H7 (cell line): ENCODE measurements around the gene HAPSTR1. TPM values are rescaled to one million over a fixed set of nuclear protein-coding genes. Genes with fewer than 3 reads are reported as not detected.

ENCODE experiments used
- DNase-seq: peaks from one replicate; pipeline ENCODE4 v3.0.0; 2012
- H3K27me3 ChIP-seq: 2 replicates; pipeline ENCODE4 v1.6.0; 2011; ENCODE audit warnings: mild to moderate bottlenecking, low read length; ENCODE audit not compliant: control insufficient read depth, insufficient read depth
- H3K36me3 ChIP-seq: replicated peaks from 2 replicates; pipeline ENCODE4 v1.5.1; 2011; ENCODE audit warnings: low read length; ENCODE audit not compliant: control insufficient read depth, insufficient read depth
- H3K4me3 ChIP-seq: 2 replicates; pipeline ENCODE4 v1.5.1; 2011; ENCODE audit warnings: low read depth, mild to moderate bottlenecking, control low read depth, low read length, moderate library complexity; ENCODE audit not compliant: insufficient read depth
- total RNA-seq: library from RNA; depleted of rRNA; stranded (reverse); fragments of >200 nt; shearing (Covaris generic); gene quantifications from 2 replicates; pipeline ENCODE4 v1.2.3, GENCODE V29; 2014

The HAPSTR1 gene
- total RNA-seq, 1 experiment from 2014 or later, result 44.0 TPM

GRCh38 chr16:9097266-9098219 lies 6.1 kb downstream of the HAPSTR1 start:
- Histone ChIP-seq H3K4me3 (no peak overlapping the region), H3K27me3 (no peaks in the 10 kb centered on the region), H3K36me3 (peaks cover 11% of the 10 kb centered on the region)
- no peak for DNase-seq

GRCh38 chr16:9098377-9099090 lies 7.1 kb downstream of the HAPSTR1 start:
- Histone ChIP-seq H3K36me3 (peaks cover 16% of the 10 kb centered on the region), H3K27me3 (no peaks in the 10 kb centered on the region), H3K4me3 (no peak overlapping the region)
- no peak for DNase-seq

GRCh38 chr16:9099131-9099625 lies 7.7 kb downstream of the HAPSTR1 start:
- DNase-seq, result no peak
- Histone ChIP-seq H3K36me3 (peaks cover 19% of the 10 kb centered on the region), H3K27me3 (no peaks in the 10 kb centered on the region), H3K4me3 (no peak overlapping the region)

DNA sequence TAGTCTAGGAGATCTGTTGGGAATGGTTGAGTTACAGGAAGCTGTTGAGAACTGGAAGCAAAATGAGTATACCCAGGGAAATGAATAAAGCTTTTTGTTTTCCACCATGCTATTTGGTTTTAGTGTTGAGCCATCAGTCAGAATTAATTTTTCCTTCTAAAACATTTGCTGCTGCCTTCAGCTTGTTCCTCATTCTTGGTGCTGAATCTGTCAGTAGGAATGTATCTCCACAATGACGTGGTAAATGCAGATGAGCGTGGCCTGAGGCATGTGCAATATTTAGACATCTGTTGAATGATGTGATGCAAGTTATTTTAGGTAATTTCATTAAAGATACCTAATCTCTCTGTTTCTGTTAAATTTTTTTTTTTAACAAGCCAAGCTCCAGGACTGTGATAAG lies 10.9 kb downstream of the HAPSTR1 start:
- H3K27me3 ChIP-seq, result no peaks in the 10 kb centered on the region
- H3K36me3 ChIP-seq, result peaks cover 20% of the 10 kb centered on the region
- no peak for DNase-seq
- H3K4me3 ChIP-seq, result no peak overlapping the region

GRCh38 chr16:9102943-9103342 lies 11.5 kb downstream of the HAPSTR1 start:
- H3K4me3 ChIP-seq, result no peak overlapping the region
- H3K36me3 ChIP-seq, result peaks cover 20% of the 10 kb centered on the region
- DNase-seq, result no peak
- H3K27me3 ChIP-seq, result no peaks in the 10 kb centered on the region

DNA sequence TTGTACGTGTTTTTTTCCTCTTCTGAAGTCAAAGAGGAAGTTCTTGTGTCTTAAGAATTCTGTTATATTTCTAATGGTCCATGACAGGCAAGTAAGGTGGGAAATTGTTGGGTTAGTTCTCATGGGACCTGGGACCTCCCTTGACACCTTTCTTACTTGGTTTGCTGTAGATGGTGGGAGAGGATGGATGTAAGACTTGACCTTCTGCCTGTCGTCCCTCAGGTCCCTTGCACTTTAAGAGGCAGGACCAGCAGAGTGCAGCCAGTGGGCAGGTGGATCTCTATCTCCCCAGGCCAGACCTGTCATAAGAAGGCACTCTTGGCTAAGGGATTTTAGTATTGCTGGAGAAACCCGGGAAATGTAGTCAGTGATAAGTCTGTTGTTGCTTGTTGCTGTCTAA lies 12.1 kb downstream of the HAPSTR1 start:
- no peak for DNase-seq
- H3K4me3 ChIP-seq, result no peak overlapping the region
- peaks cover 20% of the 10 kb centered on the region for H3K36me3 ChIP-seq
- no peaks in the 10 kb centered on the region for H3K27me3 ChIP-seq

DNA sequence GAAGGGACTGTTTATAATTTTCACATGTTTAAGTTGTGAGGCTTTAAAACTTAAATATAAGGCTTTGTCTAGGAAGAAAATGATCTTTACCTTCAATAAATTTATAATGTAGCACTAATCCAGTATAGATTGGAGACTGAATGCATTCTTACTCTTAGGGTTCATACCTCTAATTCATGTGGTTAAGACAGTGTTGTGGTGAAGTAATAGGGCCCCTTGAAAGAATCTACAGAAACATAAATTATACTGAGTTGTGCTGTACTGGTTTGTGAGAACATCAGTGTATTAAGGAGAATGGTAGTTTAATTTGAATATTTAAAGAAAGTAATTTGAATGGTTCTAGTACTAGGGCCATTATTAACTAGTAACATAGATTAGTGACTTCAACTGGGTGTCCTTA lies 13.7 kb downstream of the HAPSTR1 start:
- DNase-seq, result no peak
- H3K36me3 ChIP-seq, result peaks cover 17% of the 10 kb centered on the region
- H3K4me3 ChIP-seq, result no peak overlapping the region
- no peaks in the 10 kb centered on the region for H3K27me3 ChIP-seq

DNA sequence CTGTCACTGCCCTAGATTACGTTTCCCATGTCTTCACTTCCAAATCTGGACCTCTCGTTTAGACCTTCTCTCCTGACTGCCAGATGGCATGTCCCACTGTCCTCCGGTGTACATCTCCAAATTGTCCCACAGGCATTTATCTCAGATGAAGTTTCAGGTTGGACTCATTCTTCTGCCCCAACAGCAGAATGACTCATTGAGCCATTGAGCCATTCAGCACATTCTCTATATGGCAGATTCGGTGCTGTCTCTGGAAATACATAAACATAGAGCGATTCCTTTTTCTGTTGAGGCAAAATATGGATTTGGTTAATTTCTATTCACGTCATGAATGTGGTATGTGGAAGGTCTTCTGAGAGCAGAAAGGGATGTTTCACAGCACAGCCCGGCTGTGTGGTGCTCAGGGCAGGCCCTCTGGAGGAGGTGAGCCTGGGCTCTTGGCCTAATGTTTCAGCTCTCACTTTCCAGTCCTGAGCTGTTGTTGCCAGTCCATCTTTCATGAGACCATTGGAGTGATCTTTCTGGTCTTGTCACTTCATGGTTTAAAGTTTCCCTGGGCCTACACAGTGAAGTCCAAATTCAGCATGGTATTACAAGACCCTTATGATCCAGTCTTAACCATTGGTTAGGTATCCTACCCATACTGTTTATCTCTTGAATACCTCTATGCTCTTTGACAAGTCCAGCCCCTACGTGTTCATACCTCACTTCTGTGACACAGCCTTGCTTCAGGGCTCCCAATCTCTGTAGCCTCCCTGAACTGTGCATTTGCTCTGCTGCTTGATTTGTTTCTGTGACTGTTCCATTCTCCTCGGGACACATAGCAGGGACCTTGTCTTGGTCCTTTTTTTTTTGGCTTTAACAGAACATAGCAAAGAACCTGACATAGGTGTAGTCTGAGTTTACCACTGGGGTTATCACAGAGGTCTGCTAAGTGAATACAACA lies 15.9 kb downstream of the HAPSTR1 start:
- H3K4me3 ChIP-seq, result no peak overlapping the region

DNA sequence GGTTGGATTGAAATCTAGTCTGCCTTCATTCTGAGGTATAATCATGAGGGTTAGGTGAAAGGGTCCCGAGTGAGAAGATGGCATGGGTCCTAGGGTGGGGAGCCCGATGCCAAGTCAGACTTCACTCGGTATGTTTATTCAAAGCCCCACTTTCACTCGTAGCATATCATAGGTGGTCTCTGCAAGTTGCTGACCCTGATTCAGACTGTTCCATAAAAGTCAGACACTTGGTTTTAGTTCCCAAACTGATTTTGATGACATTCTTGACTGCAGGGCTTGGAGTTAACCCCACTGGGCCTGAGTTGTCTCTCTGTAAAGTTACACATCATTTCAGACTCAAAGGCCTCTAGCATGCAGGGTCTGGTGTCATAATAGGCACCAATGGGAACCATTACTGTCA lies 17.8 kb downstream of the HAPSTR1 start:
- Histone ChIP-seq H3K36me3 (peaks cover 5% of the 10 kb centered on the region), H3K4me3 (no peak overlapping the region), H3K27me3 (no peaks in the 10 kb centered on the region)
- DNase-seq, result no peak

More for the DNA sequence above, 15.9 kb downstream of the HAPSTR1 start:
- no peaks in the 10 kb centered on the region for H3K27me3 ChIP-seq
- peaks cover 17% of the 10 kb centered on the region for H3K36me3 ChIP-seq
- DNase-seq, result no peak

DNA sequence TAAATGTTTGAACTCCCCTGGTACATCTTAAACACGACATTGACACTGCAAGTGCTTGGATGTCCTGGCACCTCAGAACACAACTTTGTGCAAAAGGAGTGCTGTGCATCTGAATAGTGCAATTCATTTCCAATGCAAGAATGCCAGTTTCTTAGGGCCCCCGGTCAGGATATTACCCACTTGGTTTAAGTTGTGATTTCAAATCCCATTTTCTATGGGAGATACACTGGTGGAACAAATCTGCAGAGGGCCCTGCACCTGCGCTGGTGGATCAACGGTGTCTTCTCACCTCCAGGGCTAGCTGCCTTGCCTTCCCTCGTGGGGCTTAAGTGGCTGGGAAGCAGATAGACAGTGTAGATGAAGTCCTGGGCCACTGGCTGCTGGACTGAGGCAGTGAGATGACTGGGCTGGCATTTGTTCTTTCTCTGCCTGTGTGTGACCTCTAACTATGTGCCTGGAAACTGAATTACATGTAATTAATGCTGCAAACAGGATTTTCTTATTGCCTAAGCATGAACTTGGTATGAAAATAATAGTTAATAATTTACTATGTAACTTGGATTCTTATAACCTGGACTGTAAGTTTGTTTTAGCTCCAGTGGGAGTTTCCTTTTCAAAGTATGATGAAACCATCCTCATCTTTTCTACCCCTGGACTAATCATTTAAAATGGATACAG lies 20.9 kb downstream of the HAPSTR1 start:
- Histone ChIP-seq H3K4me3 (no peak overlapping the region), H3K27me3 (no peaks in the 10 kb centered on the region), H3K36me3 (peaks cover 4% of the 10 kb centered on the region)
- DNase-seq, result no peak

DNA sequence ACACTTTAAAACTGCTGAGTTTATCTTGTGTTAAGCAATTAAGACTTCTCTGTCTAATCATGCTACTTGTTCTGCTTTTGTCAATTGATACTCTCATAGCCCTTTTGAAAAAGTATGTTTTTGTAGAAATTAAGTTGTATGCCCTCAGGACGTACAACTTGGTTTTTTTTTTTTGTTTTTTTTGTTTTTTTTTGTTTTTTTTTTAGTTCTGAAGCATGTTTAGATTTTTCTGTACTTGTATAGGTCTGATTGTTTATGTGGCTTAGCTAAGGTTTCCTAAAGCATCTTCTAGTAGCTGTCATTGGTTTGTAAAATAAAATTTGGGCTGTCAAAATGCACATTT lies 21.4 kb downstream of the HAPSTR1 start:
- Histone ChIP-seq H3K36me3 (peaks cover 4% of the 10 kb centered on the region), H3K27me3 (no peaks in the 10 kb centered on the region), H3K4me3 (no peak overlapping the region)
- DNase-seq, result no peak

DNA sequence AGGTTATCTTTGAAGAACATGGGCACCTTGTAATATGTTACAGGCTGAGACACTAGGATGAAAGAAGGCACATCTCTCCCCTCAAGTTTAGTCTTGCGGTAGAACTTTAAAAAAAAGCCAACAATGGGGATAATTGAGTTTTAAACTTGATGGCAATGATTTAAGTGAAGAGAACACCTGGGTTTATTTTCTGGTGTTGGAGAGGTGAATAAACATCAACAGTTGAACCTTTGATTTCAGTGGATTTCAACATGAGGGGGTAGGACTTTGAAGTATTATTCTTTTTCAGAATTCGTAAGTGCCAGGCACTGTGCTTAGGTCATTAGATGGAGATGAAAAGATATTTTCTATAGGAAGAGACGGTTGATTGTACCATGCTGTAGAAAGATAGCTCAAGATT lies 22.3 kb downstream of the HAPSTR1 start:
- Histone ChIP-seq H3K36me3 (peaks cover 6% of the 10 kb centered on the region), H3K27me3 (no peaks in the 10 kb centered on the region), H3K4me3 (no peak overlapping the region)
- DNase-seq, result no peak

DNA sequence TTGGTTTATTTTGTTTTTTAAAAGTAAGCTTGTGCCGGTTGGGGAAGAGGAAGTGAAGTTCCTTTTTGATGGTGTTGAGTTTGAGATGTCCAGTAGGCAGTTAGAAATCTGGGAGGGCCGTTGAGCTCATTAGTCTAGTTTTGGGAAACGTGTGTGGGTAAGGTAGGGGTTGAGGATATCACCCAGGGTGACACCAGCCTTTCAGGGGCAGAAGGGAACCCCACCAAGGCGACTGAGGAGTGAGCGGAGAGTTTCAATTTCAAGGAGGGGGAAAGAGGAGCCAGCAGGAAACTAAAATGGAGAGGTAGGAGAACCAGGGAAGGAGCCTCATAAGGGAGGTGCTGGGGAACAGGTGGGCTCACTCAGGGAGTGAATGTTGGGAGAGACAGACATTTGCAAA lies 22.7 kb downstream of the HAPSTR1 start:
- Histone ChIP-seq H3K4me3 (no peak overlapping the region), H3K27me3 (no peaks in the 10 kb centered on the region), H3K36me3 (peaks cover 6% of the 10 kb centered on the region)
- DNase-seq, result no peak

DNA sequence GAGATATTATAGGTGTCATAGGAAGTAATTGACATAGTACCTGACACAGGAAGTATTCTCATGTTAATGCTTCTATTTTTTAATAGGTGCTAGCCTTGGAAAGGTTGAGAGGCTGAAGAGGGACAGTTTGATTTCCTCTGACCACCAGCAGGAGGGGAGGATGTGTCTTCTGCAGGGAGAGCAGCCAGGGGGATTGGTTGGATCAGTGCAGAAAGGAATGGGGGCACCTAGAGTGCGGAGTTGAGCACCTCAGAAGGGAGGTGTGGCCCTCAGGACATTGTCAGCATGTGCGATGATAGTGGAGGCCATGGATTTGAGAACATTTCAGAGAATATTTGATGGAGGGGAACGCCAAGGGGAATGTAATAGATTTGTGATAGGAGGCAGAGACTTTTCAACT lies 23.4 kb downstream of the HAPSTR1 start:
- no peaks in the 10 kb centered on the region for H3K27me3 ChIP-seq
- H3K36me3 ChIP-seq, result peaks cover 6% of the 10 kb centered on the region
- H3K4me3 ChIP-seq, result no peak overlapping the region
- DNase-seq, result no peak
